Liver (tissue), 3 donors: ENCODE results near the gene WWOX.

Experiments
- HNF4G ChIP-seq: IDR thresholded peaks from 2 replicates; pipeline ENCODE4 v1.6.1; 2016; ENCODE audit warnings: antibody characterized with exemption
- JUND ChIP-seq, 2 donors: IDR thresholded peaks; 2 replicates each; pipeline ENCODE4 v1.6.1; 2016; ENCODE audit warnings: antibody characterized with exemption in 2 of 2
- RAD21 ChIP-seq, 2 donors: IDR thresholded peaks; 2 replicates each; pipeline ENCODE4 v1.6.1; 2016; ENCODE audit warnings: antibody characterized with exemption in 2 of 2, mild to moderate bottlenecking in 2 of 2
- SP1 ChIP-seq: IDR thresholded peaks from 2 replicates; pipeline ENCODE4 v1.6.1; 2018; ENCODE audit warnings: antibody characterized with exemption, mild to moderate bottlenecking
- TAF1 ChIP-seq: conservative IDR thresholded peaks from 2 replicates; pipeline ENCODE4 v1.6.1; 2016; ENCODE audit warnings: antibody characterized with exemption, mild to moderate bottlenecking
- TF ChIP-seq, protein P1 (sequence below): fragments of 150-350 bp; IDR thresholded peaks from 2 replicates; pipeline ENCODE4 v1.5.1; 2017; ENCODE audit warnings: improper control_type of control experiment, low read depth, low read length; ENCODE audit not compliant: missing input control
- TF ChIP-seq, protein P2 (sequence below): IDR thresholded peaks from 2 replicates; pipeline ENCODE4 v1.6.1; 2016; ENCODE audit warnings: antibody characterized with exemption
- TF ChIP-seq, protein P3 (sequence below): IDR thresholded peaks from 2 replicates; pipeline ENCODE4 v1.6.1; 2016; ENCODE audit warnings: antibody characterized with exemption, mild to moderate bottlenecking
- donor health status: healthy.
- donor health status: healthy.

DNA sequence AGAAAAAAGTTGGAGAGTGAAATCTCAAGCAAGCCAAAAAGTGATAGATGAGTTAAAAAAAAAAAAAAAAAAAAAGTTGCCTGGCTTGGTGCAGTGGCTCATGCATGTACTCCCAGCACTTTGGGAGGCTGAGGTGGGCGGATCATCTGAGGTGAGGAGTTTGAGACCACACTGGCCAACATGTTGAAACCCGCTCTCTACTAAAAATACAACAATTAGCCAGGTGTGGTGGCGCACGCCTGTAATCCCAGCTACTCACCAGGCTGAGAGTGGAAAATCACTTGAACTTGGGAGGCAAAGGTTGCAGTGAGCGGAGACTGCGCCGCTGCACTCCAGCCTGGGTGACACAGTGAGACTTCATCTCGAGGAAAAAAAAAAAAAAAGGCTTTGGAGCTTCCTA lies 668.8 kb downstream of the WWOX start:
- TF ChIP-seq, protein P1, sequence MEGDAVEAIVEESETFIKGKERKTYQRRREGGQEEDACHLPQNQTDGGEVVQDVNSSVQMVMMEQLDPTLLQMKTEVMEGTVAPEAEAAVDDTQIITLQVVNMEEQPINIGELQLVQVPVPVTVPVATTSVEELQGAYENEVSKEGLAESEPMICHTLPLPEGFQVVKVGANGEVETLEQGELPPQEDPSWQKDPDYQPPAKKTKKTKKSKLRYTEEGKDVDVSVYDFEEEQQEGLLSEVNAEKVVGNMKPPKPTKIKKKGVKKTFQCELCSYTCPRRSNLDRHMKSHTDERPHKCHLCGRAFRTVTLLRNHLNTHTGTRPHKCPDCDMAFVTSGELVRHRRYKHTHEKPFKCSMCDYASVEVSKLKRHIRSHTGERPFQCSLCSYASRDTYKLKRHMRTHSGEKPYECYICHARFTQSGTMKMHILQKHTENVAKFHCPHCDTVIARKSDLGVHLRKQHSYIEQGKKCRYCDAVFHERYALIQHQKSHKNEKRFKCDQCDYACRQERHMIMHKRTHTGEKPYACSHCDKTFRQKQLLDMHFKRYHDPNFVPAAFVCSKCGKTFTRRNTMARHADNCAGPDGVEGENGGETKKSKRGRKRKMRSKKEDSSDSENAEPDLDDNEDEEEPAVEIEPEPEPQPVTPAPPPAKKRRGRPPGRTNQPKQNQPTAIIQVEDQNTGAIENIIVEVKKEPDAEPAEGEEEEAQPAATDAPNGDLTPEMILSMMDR: no peak
- TF ChIP-seq, protein P2, sequence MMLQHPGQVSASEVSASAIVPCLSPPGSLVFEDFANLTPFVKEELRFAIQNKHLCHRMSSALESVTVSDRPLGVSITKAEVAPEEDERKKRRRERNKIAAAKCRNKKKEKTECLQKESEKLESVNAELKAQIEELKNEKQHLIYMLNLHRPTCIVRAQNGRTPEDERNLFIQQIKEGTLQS: no peak
- TF ChIP-seq, protein P3, sequence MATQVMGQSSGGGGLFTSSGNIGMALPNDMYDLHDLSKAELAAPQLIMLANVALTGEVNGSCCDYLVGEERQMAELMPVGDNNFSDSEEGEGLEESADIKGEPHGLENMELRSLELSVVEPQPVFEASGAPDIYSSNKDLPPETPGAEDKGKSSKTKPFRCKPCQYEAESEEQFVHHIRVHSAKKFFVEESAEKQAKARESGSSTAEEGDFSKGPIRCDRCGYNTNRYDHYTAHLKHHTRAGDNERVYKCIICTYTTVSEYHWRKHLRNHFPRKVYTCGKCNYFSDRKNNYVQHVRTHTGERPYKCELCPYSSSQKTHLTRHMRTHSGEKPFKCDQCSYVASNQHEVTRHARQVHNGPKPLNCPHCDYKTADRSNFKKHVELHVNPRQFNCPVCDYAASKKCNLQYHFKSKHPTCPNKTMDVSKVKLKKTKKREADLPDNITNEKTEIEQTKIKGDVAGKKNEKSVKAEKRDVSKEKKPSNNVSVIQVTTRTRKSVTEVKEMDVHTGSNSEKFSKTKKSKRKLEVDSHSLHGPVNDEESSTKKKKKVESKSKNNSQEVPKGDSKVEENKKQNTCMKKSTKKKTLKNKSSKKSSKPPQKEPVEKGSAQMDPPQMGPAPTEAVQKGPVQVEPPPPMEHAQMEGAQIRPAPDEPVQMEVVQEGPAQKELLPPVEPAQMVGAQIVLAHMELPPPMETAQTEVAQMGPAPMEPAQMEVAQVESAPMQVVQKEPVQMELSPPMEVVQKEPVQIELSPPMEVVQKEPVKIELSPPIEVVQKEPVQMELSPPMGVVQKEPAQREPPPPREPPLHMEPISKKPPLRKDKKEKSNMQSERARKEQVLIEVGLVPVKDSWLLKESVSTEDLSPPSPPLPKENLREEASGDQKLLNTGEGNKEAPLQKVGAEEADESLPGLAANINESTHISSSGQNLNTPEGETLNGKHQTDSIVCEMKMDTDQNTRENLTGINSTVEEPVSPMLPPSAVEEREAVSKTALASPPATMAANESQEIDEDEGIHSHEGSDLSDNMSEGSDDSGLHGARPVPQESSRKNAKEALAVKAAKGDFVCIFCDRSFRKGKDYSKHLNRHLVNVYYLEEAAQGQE: no peak
- TF ChIP-seq HNF4G: no peak
- TF ChIP-seq SP1: no peak
- TF ChIP-seq JUND (IDR thresholded peaks at IDR 0.05): no peak
- TF ChIP-seq TAF1: no peak
- TF ChIP-seq RAD21 (IDR thresholded peaks at IDR 0.05): no peak
